ENCODE measurements around the gene CRY1.
"Not testable (repeated sequence)": the region's sequence is repeated elsewhere in the genome, so short reads cannot be mapped to it uniquely, and the experiment has no call there.

The CRY1 gene

GRCh38 chr12:107058190-107058589, 35.2 kb downstream of the CRY1 start:
- DNase-seq, result no peak

GRCh38 chr12:107057071-107057834, 36.1 kb downstream of the CRY1 start:
- no peak for DNase-seq

GRCh38 chr12:107053709-107054108, 39.6 kb downstream of the CRY1 start:
- DNase-seq, result no peak

GRCh38 chr12:107045186-107045585, 48.2 kb downstream of the CRY1 start:
- no peak for DNase-seq

GRCh38 chr12:107042801-107043200, 50.5 kb downstream of the CRY1 start:
- no peak for DNase-seq

GRCh38 chr12:107035733-107036132, 57.6 kb downstream of the CRY1 start:
- no peak for DNase-seq

- DNase-seq, result no peak
Observed at GRCh38 chr12:107033758-107034739, 59.3 kb downstream of the CRY1 start.

GRCh38 chr12:107032266-107032665, 61.1 kb downstream of the CRY1 start:
- DNase-seq, result no peak

GRCh38 chr12:107031061-107031460, 62.3 kb downstream of the CRY1 start:
- DNase-seq, result no peak

- DNase-seq, result no peak
Observed at GRCh38 chr12:107029081-107029480, 64.3 kb downstream of the CRY1 start.

- peak; percentile 80 for DNase-seq
Observed at GRCh38 chr12:107027636-107028053, 65.7 kb downstream of the CRY1 start.

GRCh38 chr12:107026806-107027635, 66.3 kb downstream of the CRY1 start:
- DNase-seq, result no peak

GRCh38 chr12:107026356-107026755, 67.0 kb downstream of the CRY1 start:
- DNase-seq, result not testable (repeated sequence)

GRCh38 chr12:107025671-107026070, 67.7 kb downstream of the CRY1 start:
- DNase-seq, result no peak

GRCh38 chr12:107019546-107019945, 73.8 kb downstream of the CRY1 start:
- no peak for DNase-seq

GRCh38 chr12:107017042-107017441, 76.3 kb downstream of the CRY1 start:
- no peak for DNase-seq

GRCh38 chr12:107014055-107014454, 79.3 kb downstream of the CRY1 start:
- DNase-seq, result peak; percentile 76

- no peak for DNase-seq
Observed at GRCh38 chr12:107012736-107013425, 80.5 kb downstream of the CRY1 start.

GRCh38 chr12:107011519-107011918, 81.8 kb downstream of the CRY1 start:
- DNase-seq, result no peak

- no peak for DNase-seq
Observed at GRCh38 chr12:107007411-107007810, 85.9 kb downstream of the CRY1 start.

GRCh38 chr12:107002665-107003064, 90.7 kb downstream of the CRY1 start:
- not testable (repeated sequence) for DNase-seq

GRCh38 chr12:106999446-106999845, 93.9 kb downstream of the CRY1 start:
- no peak for DNase-seq

All from DMS153 (cell line).